ENCODE results near the gene ARHGAP33. TPM values are rescaled to one million over a fixed set of nuclear protein-coding genes. Genes with fewer than 3 reads are reported as not detected.

ARHGAP33 gene
- total and polyA plus RNA-seq, 2 donors (not counting 3 experiments of a cell fraction or from before 2014, with no cell fraction given): 11.0 to 18.4 TPM

- dilution Hi-C loops (cut with MboI; ENCODE audit: extremely low pct_ligation_motif_present, low sequenced_read_pairs) (no loop called here), intact Hi-C loops (cut with micrococcal nuclease) (no loop called here)
- H3K4me3 ChIP-seq (replicated peaks in 1 of 3; ENCODE audit: insufficient read depth in 1 of 3, low read depth in 1 of 3, low read length in 3 of 3): no peak overlapping the region
- BruUV-seq (replicated peaks): no TSS peak
- H3K4me2 ChIP-seq (ENCODE audit: insufficient read depth, low read length): no peak overlapping the region
- H2AFZ ChIP-seq (ENCODE audit: low read depth, low read length): no peak overlapping the region
- H3K36me3 ChIP-seq (ENCODE audit: control insufficient read depth in 2 of 2, extremely low read depth in 1 of 2, insufficient read depth in 2 of 2, low read length in 2 of 2): no peaks in the 10 kb centered on the region
- H3K79me2 ChIP-seq (ENCODE audit: control insufficient read depth, insufficient read depth, low read length): no peaks in the 10 kb centered on the region
- H3K9me1 ChIP-seq (replicated peaks; ENCODE audit: control insufficient read depth, extremely low read depth, insufficient read depth, low read length): no peaks in the 10 kb centered on the region
- H3K27me3 ChIP-seq (ENCODE audit: control insufficient read depth in 2 of 2, insufficient read depth in 2 of 2, low read length in 2 of 2): peaks cover 4 to 9% of the 10 kb centered on the region in 2 experiments
- POLR2A ChIA-PET: no interaction called here
- no peaks in the 10 kb centered on the region for H3K9me3 ChIP-seq (replicated peaks; ENCODE audit: control insufficient read depth, insufficient read depth, low read length)
- H3K27ac ChIP-seq (ENCODE audit: insufficient read depth, low read depth, low read length): no peak overlapping the region
- no peak for TF ChIP-seq CTCF (IDR thresholded peaks at IDR 0.05; ENCODE audit: extremely low read depth in 1 of 2, insufficient read depth in 1 of 2, low read depth in 1 of 2, low read length in 2 of 2)
- TF ChIP-seq EZH2 (IDR thresholded peaks at IDR 0.05; ENCODE audit: borderline replicate concordance, low read depth, low read length, severe bottlenecking): no peak
- H4K20me1 ChIP-seq (replicated peaks; ENCODE audit: control insufficient read depth, extremely low read depth, insufficient read depth, low read length): no peaks in the 10 kb centered on the region
- DNase-seq (ENCODE audit: low read depth, low spot score) (no peak), FAIRE-seq (no peak)
- no peaks in the 10 kb centered on the region for H3K4me1 ChIP-seq (ENCODE audit: control insufficient read depth, extremely low read depth, insufficient read depth, low read length)
- CTCF ChIA-PET: interaction anchor here (0.5 kb wide), 1 partner anchor 47 kb away, joined by 3 read pairs; no protein-coding TSS in a partner anchor
- no peak overlapping the region for H3K9ac ChIP-seq (replicated peaks; ENCODE audit: extremely low read depth, insufficient read depth, low read length)
Measured at GRCh38 chr19:35790981-35791813, 15.8 kb downstream of the ARHGAP33 start.

- no peak for FAIRE-seq
- DNase-seq (ENCODE audit: low read depth, low spot score): no peak
- no peak overlapping the region for H2AFZ ChIP-seq (ENCODE audit: low read depth, low read length)
- dilution Hi-C loops (cut with MboI; ENCODE audit: extremely low pct_ligation_motif_present, low sequenced_read_pairs): no loop called here
- H3K9ac ChIP-seq (replicated peaks; ENCODE audit: extremely low read depth, insufficient read depth, low read length): no peak overlapping the region
- no peaks in the 10 kb centered on the region for H3K36me3 ChIP-seq (ENCODE audit: control insufficient read depth in 2 of 2, extremely low read depth in 1 of 2, insufficient read depth in 2 of 2, low read length in 2 of 2)
- no peak overlapping the region for H3K4me2 ChIP-seq (ENCODE audit: insufficient read depth, low read length)
- ChIA-PET POLR2A (no interaction called here), CTCF (interaction anchor here (0.6 kb wide), 1 partner anchor 339 kb away, joined by 4 read pairs; no protein-coding TSS in a partner anchor)
- no peaks in the 10 kb centered on the region for H4K20me1 ChIP-seq (replicated peaks; ENCODE audit: control insufficient read depth, extremely low read depth, insufficient read depth, low read length)
- BruUV-seq (replicated peaks): no TSS peak
- no peaks in the 10 kb centered on the region for H3K79me2 ChIP-seq (ENCODE audit: control insufficient read depth, insufficient read depth, low read length)
- no peaks in the 10 kb centered on the region for H3K9me1 ChIP-seq (replicated peaks; ENCODE audit: control insufficient read depth, extremely low read depth, insufficient read depth, low read length)
- H3K4me1 ChIP-seq (ENCODE audit: control insufficient read depth, extremely low read depth, insufficient read depth, low read length): no peaks in the 10 kb centered on the region
- no peak overlapping the region for H3K27ac ChIP-seq (ENCODE audit: insufficient read depth, low read depth, low read length)
- TF ChIP-seq EZH2 (IDR thresholded peaks at IDR 0.05; ENCODE audit: borderline replicate concordance, low read depth, low read length, severe bottlenecking) (no peak), POLR2AphosphoS5 (IDR thresholded peaks at IDR 0.05; ENCODE audit: insufficient read depth, low read depth, low read length) (no peak), GATA2 (IDR thresholded peaks at IDR 0.05; ENCODE audit: insufficient read depth, insufficient read length, low read depth, low read length) (no peak), JUN (IDR thresholded peaks at IDR 0.05; ENCODE audit: borderline replicate concordance, insufficient read depth, insufficient read length, low read depth) (no peak), CTCF (IDR thresholded peaks at IDR 0.05; ENCODE audit: extremely low read depth in 1 of 2, insufficient read depth in 1 of 2, low read depth in 1 of 2, low read length in 2 of 2) (no peak), POLR2A (IDR thresholded peaks at IDR 0.05; ENCODE audit: low read depth, low read length) (no peak), FOS (IDR thresholded peaks at IDR 0.05; ENCODE audit: borderline replicate concordance, insufficient read depth, low read length) (no peak), MAX (IDR thresholded peaks at IDR 0.05; ENCODE audit: insufficient read depth, insufficient read length) (no peak), MYC (IDR thresholded peaks at IDR 0.05; ENCODE audit: low read depth, low read length) (no peak)
- no peaks in the 10 kb centered on the region for H3K9me3 ChIP-seq (replicated peaks; ENCODE audit: control insufficient read depth, insufficient read depth, low read length)
- no peak overlapping the region for H3K4me3 ChIP-seq (replicated peaks in 1 of 3; ENCODE audit: insufficient read depth in 1 of 3, low read depth in 1 of 3, low read length in 3 of 3)
- intact Hi-C loops (cut with micrococcal nuclease): no loop called here
- peaks cover 9 to 15% of the 10 kb centered on the region in 2 experiments for H3K27me3 ChIP-seq (ENCODE audit: control insufficient read depth in 2 of 2, insufficient read depth in 2 of 2, low read length in 2 of 2)
Measured at GRCh38 chr19:35791814-35792279, 16.5 kb downstream of the ARHGAP33 start.

All from endothelial cell of umbilical vein (primary cell).